ENCODE data around the gene ISG20. TPM values are rescaled to one million over a fixed set of nuclear protein-coding genes. Genes with fewer than 3 reads are reported as not detected.

Gene ISG20
- total RNA-seq, 2 experiments from 2014 or later: 310 to 345 TPM

DNA sequence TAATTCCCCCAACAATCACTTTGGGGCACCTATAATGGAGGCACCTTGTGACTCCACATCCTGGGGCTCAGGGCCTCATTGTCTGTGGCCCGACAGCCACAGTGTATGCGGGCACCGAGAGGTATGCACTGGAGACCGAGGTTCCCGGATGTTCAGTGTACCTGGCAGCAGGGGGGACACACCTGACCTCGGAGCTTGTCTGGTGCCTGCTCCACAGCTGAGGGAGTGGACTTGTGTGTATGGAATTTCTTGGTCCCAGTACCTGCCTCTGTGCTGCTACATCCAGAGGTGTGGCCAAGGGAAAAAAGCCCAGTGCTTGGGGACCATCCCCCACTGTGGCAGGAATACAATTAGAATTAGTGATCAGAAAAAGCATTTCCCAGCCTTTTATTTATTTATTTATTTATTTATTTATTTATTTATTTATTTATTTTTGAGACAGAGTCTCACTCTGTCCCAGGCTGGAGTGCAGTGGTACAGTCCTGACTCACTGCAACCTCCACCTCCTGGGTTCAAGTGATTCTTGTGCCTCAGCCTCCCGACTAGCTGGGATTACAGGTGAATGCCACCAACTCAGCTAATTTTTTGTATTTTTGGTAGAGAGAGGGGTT is 26.5 kb upstream of the ISG20 start:
- H3K4me2 ChIP-seq (ENCODE audit: low read length): no peak overlapping the region
- ChIA-PET CTCF (ENCODE audit: unreplicated experiment) (no interaction called here), POLR2A (no interaction called here)
- H3K9me3 ChIP-seq (ENCODE audit: low read length): no peaks in the 10 kb centered on the region
- peaks cover 22% of the 10 kb centered on the region for H3K4me1 ChIP-seq (ENCODE audit: insufficient read depth, low read length, poor library complexity, severe bottlenecking)
- H4K20me1 ChIP-seq (ENCODE audit: insufficient read depth, low read length): no peaks in the 10 kb centered on the region
- no peaks in the 10 kb centered on the region for H3K9me2 ChIP-seq (ENCODE audit: insufficient read depth, low read length)
- H3K36me3 ChIP-seq (ENCODE audit: insufficient read depth, low read length): no peaks in the 10 kb centered on the region
- no peak for DNase-seq (ENCODE audit: low spot score)
- H2AFZ ChIP-seq (ENCODE audit: low read length): no peak overlapping the region
- H3K4me3 ChIP-seq (ENCODE audit: low read depth, low read length, poor library complexity, severe bottlenecking): no peak overlapping the region
- BruUV-seq (replicated peaks): no TSS peak
- H3K79me2 ChIP-seq (ENCODE audit: insufficient read depth, low read depth, low read length): no peaks in the 10 kb centered on the region
- H3K27ac ChIP-seq (ENCODE audit: low read depth, low read length, poor library complexity, severe bottlenecking): no peak overlapping the region
- no peak for TF ChIP-seq CTCF (conservative IDR thresholded peaks at IDR 0.05; ENCODE audit: low read length)
- no peak for TF ChIP-seq EZH2phosphoT487 (IDR thresholded peaks at IDR 0.05; ENCODE audit: borderline replicate concordance, low read depth, low read length)
- intact Hi-C loops (cut with micrococcal nuclease; ENCODE audit: unreplicated experiment): no loop called here

DNA sequence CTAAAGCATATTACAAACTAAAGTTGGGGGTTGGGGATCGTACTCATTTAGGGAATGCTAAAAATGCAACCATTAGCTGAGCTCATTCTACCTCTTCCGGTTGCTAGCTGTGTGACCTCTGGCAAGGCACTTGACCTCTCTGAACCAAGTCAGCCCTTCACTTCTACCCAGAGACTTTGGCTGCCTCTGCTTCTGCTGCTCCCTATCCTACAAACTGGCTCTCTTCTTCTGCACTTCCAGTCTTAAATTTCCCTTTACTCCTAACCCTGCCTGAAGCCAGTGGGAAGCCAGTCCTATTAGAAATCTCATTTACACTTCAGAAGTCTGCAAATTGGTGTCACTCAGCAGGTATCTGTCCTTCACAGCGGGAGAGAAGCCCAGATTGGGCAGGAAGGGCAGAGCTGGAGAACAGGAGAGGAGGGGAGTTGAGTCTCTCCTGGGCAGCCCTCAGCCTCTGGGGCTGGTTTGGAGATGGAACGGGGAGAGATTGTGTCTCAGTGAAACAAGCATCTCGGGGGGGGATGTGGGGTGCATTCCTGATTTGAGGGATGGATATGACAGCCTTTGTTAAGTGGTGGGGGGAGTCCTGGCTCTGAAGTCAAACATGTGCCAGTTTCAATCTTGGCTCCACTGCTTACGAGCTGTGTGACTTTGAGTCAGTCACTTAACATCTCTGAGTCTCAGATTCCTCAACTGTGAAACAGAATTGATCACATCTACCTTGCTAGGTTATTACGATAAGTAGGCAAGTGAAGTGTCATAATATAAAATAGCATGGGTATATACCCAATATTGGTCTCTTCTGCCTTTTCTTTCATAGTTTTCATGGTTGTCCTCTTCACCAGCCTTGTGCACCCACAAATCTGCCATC is 25.5 kb upstream of the ISG20 start:
- Histone ChIP-seq H3K9me2 (ENCODE audit: insufficient read depth, low read length) (no peaks in the 10 kb centered on the region), H3K4me2 (ENCODE audit: low read length) (no peak overlapping the region), H3K36me3 (ENCODE audit: insufficient read depth, low read length) (no peaks in the 10 kb centered on the region), H3K4me1 (ENCODE audit: insufficient read depth, low read length, poor library complexity, severe bottlenecking) (peaks cover 22% of the 10 kb centered on the region), H3K4me3 (ENCODE audit: low read depth, low read length, poor library complexity, severe bottlenecking) (no peak overlapping the region), H2AFZ (ENCODE audit: low read length) (no peak overlapping the region), H3K79me2 (ENCODE audit: insufficient read depth, low read depth, low read length) (no peaks in the 10 kb centered on the region), H4K20me1 (ENCODE audit: insufficient read depth, low read length) (no peaks in the 10 kb centered on the region), H3K27ac (ENCODE audit: low read depth, low read length, poor library complexity, severe bottlenecking) (no peak overlapping the region), H3K9me3 (ENCODE audit: low read length) (no peaks in the 10 kb centered on the region)
- CTCF ChIA-PET (ENCODE audit: unreplicated experiment): no interaction called here
- no peak for DNase-seq (ENCODE audit: low spot score)
- BruUV-seq (replicated peaks): no TSS peak
- POLR2A ChIA-PET: no interaction called here
- TF ChIP-seq CTCF (conservative IDR thresholded peaks at IDR 0.05; ENCODE audit: low read length) (no peak), EZH2phosphoT487 (IDR thresholded peaks at IDR 0.05; ENCODE audit: borderline replicate concordance, low read depth, low read length) (no peak)
- intact Hi-C loops (cut with micrococcal nuclease; ENCODE audit: unreplicated experiment): no loop called here
